ENCODE results near the gene GLIS1. TPM values are rescaled to one million over a fixed set of nuclear protein-coding genes. Genes with fewer than 3 reads are reported as not detected.
"Not testable (repeated sequence)": the region's sequence is repeated elsewhere in the genome, so short reads cannot be mapped to it uniquely, and the experiment has no call there.

The GLIS1 gene
- total and polyA plus RNA-seq, 2 experiments from 2014 or later: 0.77 to 0.95 TPM

- Histone ChIP-seq H3K27me3 (no peaks in the 10 kb centered on the region), H3K9me3 (ENCODE audit: low read depth) (no peaks in the 10 kb centered on the region), H3K27ac (no peak overlapping the region), H3K36me3 (no peaks in the 10 kb centered on the region), H3K4me3 (no peak overlapping the region), H3K4me1 (ENCODE audit: low read depth) (no peaks in the 10 kb centered on the region)
- DNase-seq (ENCODE audit: low read depth in 1 of 2, low spot score in 1 of 2): no peak
- no peak for TF ChIP-seq CTCF (IDR thresholded peaks at IDR 0.05; ENCODE audit: low read depth, low read length)
Observed at GRCh38 chr1:53648516-53648915, 90.4 kb downstream of the GLIS1 start.

GRCh38 chr1:53647915-53648314 lies 91.0 kb downstream of the GLIS1 start:
- H3K9me3 ChIP-seq (ENCODE audit: low read depth); H3K27me3 ChIP-seq; H3K4me1 ChIP-seq (ENCODE audit: low read depth); H3K27ac ChIP-seq; DNase-seq (ENCODE audit: low read depth in 1 of 2, low spot score in 1 of 2); H3K36me3 ChIP-seq; H3K4me3 ChIP-seq: not testable (repeated sequence)

- H3K36me3 ChIP-seq: no peaks in the 10 kb centered on the region
- H3K27ac ChIP-seq: no peak overlapping the region
- DNase-seq (ENCODE audit: low read depth in 1 of 2, low spot score in 1 of 2): no peak
Observed at GRCh38 chr1:53646732-53647131, 92.2 kb downstream of the GLIS1 start.

GRCh38 chr1:53645690-53646078 lies 93.3 kb downstream of the GLIS1 start:
- no peak for DNase-seq (ENCODE audit: low read depth in 1 of 2, low spot score in 1 of 2)
- Histone ChIP-seq H3K9me3 (ENCODE audit: low read depth) (no peaks in the 10 kb centered on the region), H3K27me3 (no peaks in the 10 kb centered on the region), H3K36me3 (no peaks in the 10 kb centered on the region), H3K27ac (no peak overlapping the region), H3K4me3 (no peak overlapping the region), H3K4me1 (ENCODE audit: low read depth) (no peaks in the 10 kb centered on the region)
- TF ChIP-seq CTCF (IDR thresholded peaks at IDR 0.05; ENCODE audit: low read depth, low read length): no peak

More at GRCh38 chr1:53646732-53647131, 92.2 kb downstream of the GLIS1 start:
- no peak for TF ChIP-seq CTCF (IDR thresholded peaks at IDR 0.05; ENCODE audit: low read depth, low read length)
- no peaks in the 10 kb centered on the region for H3K4me1 ChIP-seq (ENCODE audit: low read depth)
- H3K4me3 ChIP-seq: no peak overlapping the region
- no peaks in the 10 kb centered on the region for H3K9me3 ChIP-seq (ENCODE audit: low read depth)
- H3K27me3 ChIP-seq: no peaks in the 10 kb centered on the region

GRCh38 chr1:53644909-53645689 lies 93.9 kb downstream of the GLIS1 start:
- Histone ChIP-seq H3K4me1 (ENCODE audit: low read depth) (no peaks in the 10 kb centered on the region), H3K27me3 (no peaks in the 10 kb centered on the region), H3K4me3 (no peak overlapping the region), H3K9me3 (ENCODE audit: low read depth) (no peaks in the 10 kb centered on the region), H3K36me3 (no peaks in the 10 kb centered on the region), H3K27ac (no peak overlapping the region)
- no peak for TF ChIP-seq CTCF (IDR thresholded peaks at IDR 0.05; ENCODE audit: low read depth, low read length)
- peak in 1 of 2 donors; percentile 6 for DNase-seq (ENCODE audit: low read depth in 1 of 2, low spot score in 1 of 2)

- Histone ChIP-seq H3K36me3 (no peaks in the 10 kb centered on the region), H3K27me3 (no peaks in the 10 kb centered on the region), H3K27ac (no peak overlapping the region), H3K4me3 (no peak overlapping the region), H3K9me3 (ENCODE audit: low read depth) (no peaks in the 10 kb centered on the region), H3K4me1 (ENCODE audit: low read depth) (no peaks in the 10 kb centered on the region)
- no peak for TF ChIP-seq CTCF (IDR thresholded peaks at IDR 0.05; ENCODE audit: low read depth, low read length)
- DNase-seq (ENCODE audit: low read depth in 1 of 2, low spot score in 1 of 2): no peak
Observed at GRCh38 chr1:53644496-53644895, 94.5 kb downstream of the GLIS1 start.

Data from cardiac muscle cell (in vitro differentiated cells and primary cell).